Measurements from ENCODE around the gene SLC2A6.
"Not testable (repeated sequence)": the region's sequence is repeated elsewhere in the genome, so short reads cannot be mapped to it uniquely, and the experiment has no call there.

The SLC2A6 gene

DNA sequence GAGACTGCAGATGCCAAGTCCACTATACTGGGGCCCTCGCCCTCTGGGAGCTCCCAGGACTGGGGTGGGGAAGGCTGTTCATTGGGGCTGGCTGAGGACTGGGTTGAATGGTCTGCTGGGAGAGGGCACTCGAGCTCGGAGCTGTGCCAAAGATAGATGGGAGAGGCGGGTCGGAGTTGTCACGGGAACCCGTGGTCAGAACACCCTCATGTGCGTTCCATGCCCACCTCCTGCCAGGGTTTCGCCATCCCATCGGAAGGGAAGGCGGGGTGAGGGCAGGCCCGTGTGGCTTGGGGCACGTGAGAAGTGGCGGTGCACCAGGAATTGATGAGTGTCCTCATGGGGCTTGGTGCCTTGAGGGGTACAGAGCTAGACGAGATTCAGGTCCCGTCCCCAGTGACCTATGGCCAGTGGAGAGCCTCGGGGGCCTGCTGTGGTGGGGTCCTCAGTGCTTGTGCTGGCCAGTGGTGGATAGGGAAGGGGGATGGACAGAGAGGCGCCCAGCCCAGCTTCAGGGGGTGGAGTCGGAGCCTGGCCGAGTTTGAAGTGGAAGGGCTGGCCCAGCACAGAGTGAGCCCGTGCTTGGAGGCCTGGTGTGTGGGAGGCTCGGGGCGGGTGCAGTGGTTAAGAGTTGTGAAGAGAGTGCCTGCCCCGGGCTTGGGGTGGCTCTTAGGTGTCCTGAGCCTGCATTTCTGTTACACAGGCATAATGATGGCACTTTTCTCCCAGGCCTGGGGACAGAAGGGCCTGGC is 14.9 kb downstream of the SLC2A6 start:
- no peak overlapping the region for H3K4me3 ChIP-seq (ENCODE audit: low read depth, low read length)

- H3K4me3 ChIP-seq (ENCODE audit: low read depth, low read length), result no peak overlapping the region
Observed at GRCh38 chr9:133463234-133463863, 15.6 kb downstream of the SLC2A6 start.

- H3K4me3 ChIP-seq (ENCODE audit: low read depth, low read length), result no peak overlapping the region
Observed at GRCh38 chr9:133461975-133462374, 16.9 kb downstream of the SLC2A6 start.

DNA sequence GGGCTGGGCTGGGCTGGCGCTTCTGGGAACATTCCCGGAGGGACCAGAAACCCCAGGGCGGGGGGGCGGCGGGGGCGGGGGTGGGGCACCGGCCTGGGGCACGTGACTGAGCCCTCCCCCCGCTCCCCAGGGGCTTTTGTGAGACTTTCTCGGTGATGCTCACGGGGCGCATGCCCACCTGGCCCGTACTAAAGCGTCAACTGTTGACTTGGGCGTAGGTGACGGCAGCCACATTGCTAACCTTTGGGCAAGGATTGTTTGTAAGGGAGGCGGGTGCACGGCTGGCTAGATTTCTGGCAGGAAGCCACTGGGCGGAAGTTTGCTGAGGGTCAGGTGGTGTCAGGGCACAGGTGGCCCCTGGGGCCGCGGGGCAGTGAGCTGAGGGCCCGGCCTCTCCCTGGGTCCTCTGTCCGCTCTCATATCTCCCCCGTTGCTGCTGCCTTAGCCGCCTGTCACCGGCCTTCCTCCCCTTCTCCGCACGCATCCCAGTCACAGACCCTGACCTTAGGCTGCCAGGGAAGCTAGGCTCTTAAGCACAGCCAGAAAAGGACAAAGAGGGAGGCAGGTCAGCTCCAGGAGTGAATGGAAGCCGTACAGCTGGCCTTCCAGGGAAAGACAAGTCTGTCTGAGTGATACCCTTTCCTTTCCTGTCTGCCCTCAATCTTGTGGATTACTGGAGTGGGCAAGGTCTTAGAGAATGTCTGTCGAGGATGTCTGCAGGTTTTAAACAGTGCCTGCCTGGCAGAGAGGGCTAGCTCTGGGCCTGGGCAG is 18.3 kb downstream of the SLC2A6 start:
- peak overlapping the region; percentile 40 for H3K4me3 ChIP-seq (ENCODE audit: low read depth, low read length)

GRCh38 chr9:133459476-133460404 is 19.2 kb downstream of the SLC2A6 start, which contains the start of gene CACFD1:
Gene CACFD1 (plus strand): TSS chr9:133459978. CDS start chr9:133460067, 89 bp downstream.
- H3K4me3 ChIP-seq (ENCODE audit: low read depth, low read length), result peak within 1 kb of the TSS; percentile 69

- H3K4me3 ChIP-seq (ENCODE audit: low read depth, low read length), result peak overlapping the region; percentile 24
Observed at GRCh38 chr9:133458643-133459312, 20.1 kb downstream of the SLC2A6 start.

DNA sequence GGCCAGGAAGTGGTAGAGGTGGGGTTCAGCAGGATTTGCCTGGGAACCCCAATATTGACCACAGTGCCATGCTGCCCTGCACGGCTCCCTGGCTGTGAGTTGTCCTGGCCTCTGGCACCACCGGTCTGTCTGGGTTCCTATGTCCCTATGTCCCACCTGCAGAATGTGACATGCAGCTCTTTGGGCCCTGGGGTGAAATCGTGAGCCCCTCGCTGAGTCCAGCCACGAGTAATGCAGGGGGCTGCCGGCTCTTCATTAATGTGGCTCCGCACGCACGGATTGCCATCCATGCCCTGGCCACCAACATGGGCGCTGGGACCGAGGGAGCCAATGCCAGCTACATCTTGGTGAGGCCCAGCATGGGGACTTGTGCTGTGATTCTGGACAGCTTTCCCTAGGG is 21.2 kb downstream of the SLC2A6 start:
- no peak overlapping the region for H3K4me3 ChIP-seq (ENCODE audit: low read depth, low read length)

DNA sequence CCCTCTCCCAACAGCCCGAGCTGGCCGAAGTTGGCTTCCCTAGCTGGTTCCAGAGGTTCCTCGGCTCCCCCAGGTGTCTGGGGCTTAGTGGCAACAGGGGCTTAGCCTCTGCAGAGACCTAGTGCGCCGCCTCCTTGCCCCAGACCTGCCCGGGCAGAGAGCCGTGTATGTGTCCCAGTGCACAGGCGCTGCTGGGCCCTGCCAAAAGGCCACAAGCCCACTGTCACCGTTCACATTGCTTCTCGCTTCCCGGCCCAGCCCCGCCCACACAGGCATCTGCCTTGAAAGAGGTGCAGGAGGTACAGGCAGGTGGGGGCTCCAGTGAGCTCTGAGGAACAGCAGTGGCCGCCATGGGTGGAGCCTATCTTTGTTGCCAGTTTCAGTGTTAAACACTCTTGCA is 21.7 kb downstream of the SLC2A6 start:
- no peak overlapping the region for H3K4me3 ChIP-seq (ENCODE audit: low read depth, low read length)

DNA sequence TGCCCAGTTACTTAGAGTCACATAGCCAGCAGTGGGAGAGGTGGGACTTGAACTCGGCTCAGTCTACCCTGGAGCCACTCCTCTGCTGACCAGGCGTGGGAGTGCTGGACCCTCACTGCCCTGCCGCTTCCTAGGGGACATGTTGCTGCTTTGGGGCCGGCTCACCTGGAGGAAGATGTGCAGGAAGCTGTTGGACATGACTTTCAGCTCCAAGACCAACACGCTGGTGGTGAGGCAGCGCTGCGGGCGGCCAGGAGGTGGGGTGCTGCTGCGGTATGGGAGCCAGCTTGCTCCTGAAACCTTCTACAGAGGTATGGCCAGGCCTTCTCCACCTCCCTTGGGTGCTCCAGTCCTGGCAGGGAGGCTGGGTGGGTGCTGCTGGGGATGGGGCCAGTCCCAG is 22.5 kb downstream of the SLC2A6 start:
- H3K4me3 ChIP-seq (ENCODE audit: low read depth, low read length), result no peak overlapping the region

GRCh38 chr9:133455936-133456335 is 23.0 kb downstream of the SLC2A6 start:
- no peak overlapping the region for H3K4me3 ChIP-seq (ENCODE audit: low read depth, low read length)

DNA sequence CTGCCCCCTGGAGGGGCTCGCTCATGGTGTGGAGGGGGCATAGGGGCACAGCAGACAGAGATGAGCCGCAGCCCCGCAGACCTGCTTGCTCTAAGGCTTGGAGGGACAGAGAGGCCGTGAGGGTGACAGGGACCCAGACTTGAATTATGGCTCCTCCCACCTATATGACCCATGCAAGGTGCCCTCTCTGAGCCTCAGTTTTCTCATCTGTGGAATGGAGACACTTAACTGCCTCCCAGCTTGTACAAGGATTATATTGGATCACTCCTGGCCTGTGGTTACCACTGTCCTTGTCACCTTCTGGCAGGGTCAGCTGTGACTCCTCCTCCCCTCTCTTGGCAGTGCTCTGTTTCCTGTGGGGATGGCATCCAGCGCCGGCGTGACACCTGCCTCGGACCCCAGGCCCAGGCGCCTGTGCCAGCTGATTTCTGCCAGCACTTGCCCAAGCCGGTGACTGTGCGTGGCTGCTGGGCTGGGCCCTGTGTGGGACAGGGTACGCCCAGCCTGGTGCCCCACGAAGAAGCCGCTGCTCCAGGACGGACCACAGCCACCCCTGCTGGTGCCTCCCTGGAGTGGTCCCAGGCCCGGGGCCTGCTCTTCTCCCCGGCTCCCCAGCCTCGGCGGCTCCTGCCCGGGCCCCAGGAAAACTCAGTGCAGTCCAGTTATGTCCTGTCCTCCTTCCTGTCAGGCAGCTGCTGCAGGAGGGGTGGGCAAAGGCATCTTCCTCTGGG is 23.8 kb downstream of the SLC2A6 start:
- H3K4me3 ChIP-seq (ENCODE audit: low read depth, low read length), result no peak overlapping the region

DNA sequence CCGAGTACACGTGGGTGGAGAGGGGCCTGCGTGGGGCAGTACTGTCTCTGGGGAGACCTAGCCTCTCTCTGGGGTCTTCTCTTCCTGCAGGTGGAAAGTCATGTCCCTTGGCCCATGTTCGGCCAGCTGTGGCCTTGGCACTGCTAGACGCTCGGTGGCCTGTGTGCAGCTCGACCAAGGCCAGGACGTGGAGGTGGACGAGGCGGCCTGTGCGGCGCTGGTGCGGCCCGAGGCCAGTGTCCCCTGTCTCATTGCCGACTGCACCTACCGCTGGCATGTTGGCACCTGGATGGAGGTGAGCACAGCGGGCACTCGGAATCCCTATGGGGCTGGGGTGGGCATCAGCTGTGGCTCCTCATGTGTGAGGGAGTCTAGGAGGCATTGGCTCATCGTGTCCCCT is 24.6 kb downstream of the SLC2A6 start:
- no peak overlapping the region for H3K4me3 ChIP-seq (ENCODE audit: low read depth, low read length)

DNA sequence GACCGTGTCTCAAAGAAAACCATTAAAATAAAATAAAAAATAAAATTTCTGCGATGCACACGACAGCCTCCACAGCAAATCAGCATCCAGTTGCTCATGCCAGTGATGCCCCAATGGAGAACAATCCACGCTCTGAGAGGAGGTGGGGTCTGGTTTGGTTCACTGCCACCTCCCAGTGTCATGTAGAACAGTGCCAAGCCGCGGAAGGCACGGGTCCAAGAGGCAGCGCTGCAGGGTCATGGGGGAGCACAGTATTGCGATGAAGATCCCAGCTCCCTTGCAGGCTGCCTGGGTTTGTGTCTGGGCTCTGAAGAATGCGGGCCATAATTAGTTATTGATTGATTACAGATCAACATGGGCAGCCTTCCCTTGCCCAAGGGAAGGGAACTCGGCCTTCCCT is 25.2 kb downstream of the SLC2A6 start:
- H3K4me3 ChIP-seq (ENCODE audit: low read depth, low read length), result no peak overlapping the region

GRCh38 chr9:133452562-133452961 is 26.3 kb downstream of the SLC2A6 start:
- no peak overlapping the region for H3K4me3 ChIP-seq (ENCODE audit: low read depth, low read length)

GRCh38 chr9:133451865-133452264 is 27.0 kb downstream of the SLC2A6 start:
- not testable (repeated sequence) for H3K4me3 ChIP-seq (ENCODE audit: low read depth, low read length)

DNA sequence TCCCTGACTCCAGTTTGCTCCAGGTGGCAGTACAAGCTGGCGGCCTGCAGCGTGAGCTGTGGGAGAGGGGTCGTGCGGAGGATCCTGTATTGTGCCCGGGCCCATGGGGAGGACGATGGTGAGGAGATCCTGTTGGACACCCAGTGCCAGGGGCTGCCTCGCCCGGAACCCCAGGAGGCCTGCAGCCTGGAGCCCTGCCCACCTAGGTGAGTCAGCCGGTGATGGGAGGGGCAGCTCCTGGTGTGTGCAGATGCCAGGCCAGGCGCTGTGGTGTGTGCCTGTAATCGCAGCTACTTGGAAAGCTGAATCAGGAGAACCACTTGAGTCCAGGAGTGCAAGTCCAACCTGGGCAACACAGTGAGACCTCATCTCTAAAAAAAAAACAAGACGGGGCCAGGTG is 29.1 kb downstream of the SLC2A6 start:
- no peak overlapping the region for H3K4me3 ChIP-seq (ENCODE audit: low read depth, low read length)

- H3K4me3 ChIP-seq (ENCODE audit: low read depth, low read length), result no peak overlapping the region
Observed at GRCh38 chr9:133448487-133448972, 30.4 kb downstream of the SLC2A6 start.

GRCh38 chr9:133445293-133445969 is 33.5 kb downstream of the SLC2A6 start:
- H3K4me3 ChIP-seq (ENCODE audit: low read depth, low read length), result no peak overlapping the region

- H3K4me3 ChIP-seq (ENCODE audit: low read depth, low read length), result no peak overlapping the region
Observed at GRCh38 chr9:133443982-133444381, 34.9 kb downstream of the SLC2A6 start.
